ENCODE measurements around the gene SPNS2.

The SPNS2 gene

GRCh38 chr17:4503283-4504025 lies 4.8 kb downstream of the SPNS2 start:
- DNase-seq (ENCODE audit: low read depth): no peak

- no peak for DNase-seq (ENCODE audit: low read depth)
Observed at GRCh38 chr17:4504188-4504587, 5.5 kb downstream of the SPNS2 start.

DNA sequence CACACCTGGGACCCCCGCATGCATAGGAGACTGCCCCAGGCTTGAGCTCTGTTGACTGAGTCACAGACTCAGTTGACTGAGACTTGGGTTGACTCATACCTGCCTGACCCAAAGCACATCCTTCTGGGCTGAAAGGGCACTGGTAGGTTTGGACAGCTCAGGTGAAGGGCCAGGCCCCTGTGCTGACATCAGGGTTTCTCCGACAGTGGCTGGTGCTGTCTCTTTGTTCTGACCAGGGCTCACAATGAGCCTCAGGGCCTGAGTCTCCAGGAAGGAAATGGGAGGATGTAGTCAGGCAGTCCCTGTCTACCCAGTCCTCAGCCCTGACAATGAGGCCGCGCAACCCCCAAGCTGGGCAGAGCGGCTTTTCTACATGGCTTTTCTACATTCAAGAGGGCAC lies 6.5 kb downstream of the SPNS2 start:
- DNase-seq (ENCODE audit: low read depth): no peak

GRCh38 chr17:4506175-4506813 lies 7.6 kb downstream of the SPNS2 start:
- no peak for DNase-seq (ENCODE audit: low read depth)

DNA sequence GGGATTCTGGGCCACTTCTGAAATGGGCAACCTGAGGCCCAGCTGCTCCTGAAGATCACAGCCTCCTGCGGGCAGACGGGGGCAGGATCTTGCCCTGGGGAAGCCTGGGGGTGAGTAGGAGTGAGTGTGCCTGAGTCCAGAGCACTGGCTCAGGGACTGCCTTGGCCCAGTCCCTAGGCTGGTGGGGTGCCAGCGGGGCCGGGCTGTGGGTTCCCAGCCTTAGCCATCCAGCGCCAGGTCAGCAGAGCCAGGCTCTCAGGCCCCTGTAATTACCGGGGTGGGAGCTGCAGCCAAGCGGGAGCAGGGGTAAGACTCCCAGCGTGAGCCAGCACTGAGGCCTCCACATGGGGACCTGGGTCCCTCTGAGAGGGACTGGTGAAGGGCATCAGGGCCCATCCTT lies 8.2 kb downstream of the SPNS2 start:
- no peak for DNase-seq (ENCODE audit: low read depth)

GRCh38 chr17:4507361-4508111 lies 8.9 kb downstream of the SPNS2 start:
- DNase-seq (ENCODE audit: low read depth): no peak

GRCh38 chr17:4508207-4508606 lies 9.5 kb downstream of the SPNS2 start:
- no peak for DNase-seq (ENCODE audit: low read depth)

- no peak for DNase-seq (ENCODE audit: low read depth)
Observed at GRCh38 chr17:4509401-4509800, 10.7 kb downstream of the SPNS2 start.

- no peak for DNase-seq (ENCODE audit: low read depth)
Observed at GRCh38 chr17:4509923-4510617, 11.4 kb downstream of the SPNS2 start.

DNA sequence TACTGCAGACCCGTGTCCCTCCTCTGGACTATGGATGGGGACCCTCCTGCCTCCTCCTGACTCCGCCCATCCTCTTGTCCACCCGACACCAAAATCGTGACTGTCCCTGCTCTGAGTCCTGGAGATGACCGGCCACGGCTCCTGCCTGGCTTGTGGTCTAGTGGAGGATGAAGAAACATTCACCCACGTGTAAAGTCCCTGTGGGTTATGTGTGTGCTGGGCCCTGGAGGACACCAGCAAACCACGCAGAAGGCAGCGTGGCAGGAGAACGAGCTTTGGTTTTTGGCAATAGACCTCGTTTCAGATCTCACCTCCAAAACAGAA lies 11.9 kb downstream of the SPNS2 start:
- no peak for DNase-seq (ENCODE audit: low read depth)

DNA sequence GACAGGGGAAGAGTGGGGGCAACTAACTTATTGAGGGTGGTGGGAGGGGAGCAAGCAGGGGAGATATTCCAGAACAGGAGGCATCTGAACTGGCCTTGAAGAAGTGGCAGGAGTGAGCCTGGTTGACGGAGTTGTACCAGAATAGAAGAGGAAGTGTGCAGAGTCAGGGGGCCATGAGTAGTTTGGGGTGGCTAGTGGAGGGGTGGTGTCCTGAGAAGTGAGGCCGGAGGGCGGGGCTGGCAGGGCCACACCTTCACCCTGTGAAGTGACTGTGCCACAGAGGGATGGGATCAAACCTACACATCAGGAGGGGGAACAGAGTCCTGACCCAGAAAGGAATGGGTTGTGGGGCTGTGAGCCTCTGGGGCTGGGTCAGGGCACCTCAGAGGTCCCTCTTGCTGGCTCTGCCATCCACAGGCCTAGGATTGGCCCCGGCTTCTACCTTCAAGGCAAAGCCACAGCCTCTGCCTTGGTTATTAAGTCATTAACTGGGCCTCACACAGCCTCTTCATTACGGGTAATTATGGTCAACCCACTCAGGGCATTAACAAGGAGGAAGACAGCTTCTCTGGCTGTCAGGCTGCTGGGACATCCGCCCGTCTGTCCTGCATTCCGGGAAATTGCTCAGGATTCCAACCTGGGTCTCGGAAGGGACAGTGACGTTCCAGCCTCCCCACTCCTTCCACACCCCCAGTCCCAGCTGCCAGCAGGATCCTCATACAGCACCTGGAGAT lies 12.7 kb downstream of the SPNS2 start:
- DNase-seq (ENCODE audit: low read depth): no peak

DNA sequence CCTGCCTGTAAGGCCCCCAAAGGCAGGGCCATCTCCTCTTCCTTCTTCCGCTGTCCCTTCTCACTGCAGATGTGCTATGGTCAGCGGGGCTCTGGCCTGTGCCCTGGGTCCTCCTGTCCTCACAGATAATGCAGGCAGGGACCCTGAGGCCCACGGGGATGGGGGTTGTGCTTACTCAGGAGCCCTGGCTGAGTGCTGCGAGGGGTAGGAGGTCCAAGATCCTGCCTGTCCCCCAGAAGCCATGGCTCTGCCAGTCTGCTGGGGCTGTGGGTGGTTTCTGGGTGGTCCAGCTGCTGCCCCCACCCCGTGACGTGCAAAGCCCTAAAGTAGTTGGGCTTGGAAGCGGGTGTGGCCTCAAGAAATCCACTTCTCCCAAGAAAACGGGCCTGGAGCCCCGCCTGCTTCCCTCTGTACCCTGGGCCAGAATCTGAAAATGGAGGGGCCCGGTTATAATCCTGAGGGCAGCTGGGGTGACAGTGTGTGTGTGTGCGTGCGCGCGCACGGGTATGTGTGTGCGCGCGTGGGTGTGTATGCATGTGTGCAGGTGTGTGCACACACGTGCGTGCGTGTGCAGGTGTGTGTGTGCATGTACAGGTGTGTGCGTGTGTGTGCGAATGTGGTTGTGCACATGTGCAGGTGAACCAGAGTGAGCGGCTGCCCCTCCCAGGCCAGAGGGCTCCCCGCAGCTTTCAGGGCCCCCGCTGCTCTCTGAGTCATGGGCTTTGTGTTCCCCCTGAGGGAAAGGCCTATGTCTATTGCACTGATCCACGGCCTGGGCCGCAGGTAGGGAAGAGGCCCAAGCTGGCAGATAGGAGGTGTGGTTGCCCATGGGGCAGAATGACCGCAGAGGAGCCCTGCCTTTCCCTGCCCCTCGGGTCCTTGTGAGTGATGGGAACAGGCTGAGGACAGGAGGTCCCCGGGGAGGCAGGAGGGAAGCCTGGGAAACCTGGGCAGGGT lies 13.8 kb downstream of the SPNS2 start:
- no peak for DNase-seq (ENCODE audit: low read depth)

DNA sequence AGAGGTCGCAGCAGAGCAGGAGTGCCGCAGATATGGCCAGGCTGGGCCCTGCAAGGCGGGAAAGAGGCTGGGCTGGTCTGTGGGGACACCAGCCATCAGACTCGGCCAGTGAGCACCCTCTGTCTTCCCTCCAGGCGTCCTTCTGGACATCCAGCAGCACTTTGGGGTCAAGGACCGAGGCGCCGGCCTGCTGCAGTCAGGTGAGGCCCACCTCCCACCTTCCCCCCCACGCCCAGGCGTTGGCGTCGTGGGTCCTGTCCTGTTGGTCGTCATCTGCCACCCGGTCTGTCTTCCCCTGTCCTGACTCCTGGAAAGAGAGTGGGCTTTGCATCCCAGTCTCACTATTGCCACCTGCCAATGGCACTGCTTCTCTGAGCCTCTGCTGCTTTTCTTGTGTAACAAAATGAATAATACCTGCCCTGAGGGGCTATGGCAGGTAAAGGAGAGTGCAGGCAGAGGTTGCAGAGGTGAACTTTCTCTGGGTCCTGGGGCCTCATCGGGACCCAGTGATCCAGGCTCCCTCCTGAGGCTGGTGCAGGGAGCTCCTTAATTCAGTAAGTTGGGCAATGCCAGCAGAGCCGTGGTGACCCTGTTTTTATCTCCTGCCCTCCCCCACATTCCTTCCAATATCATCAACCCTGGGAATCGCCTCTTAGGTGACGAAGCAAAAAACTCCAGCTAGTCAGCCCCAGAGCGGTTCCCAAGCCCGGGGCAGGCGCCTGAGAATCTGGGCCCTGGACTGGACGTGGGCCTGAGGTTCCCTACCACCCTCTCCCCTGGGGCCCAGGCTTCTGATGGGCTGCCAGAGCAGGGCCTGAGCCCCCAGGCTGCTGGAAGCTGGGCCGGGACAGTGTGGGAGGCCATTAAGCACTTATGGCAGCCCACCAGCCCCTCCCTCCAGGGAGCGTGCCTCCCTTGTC lies 14.7 kb downstream of the SPNS2 start:
- DNase-seq (ENCODE audit: low read depth): no peak

DNA sequence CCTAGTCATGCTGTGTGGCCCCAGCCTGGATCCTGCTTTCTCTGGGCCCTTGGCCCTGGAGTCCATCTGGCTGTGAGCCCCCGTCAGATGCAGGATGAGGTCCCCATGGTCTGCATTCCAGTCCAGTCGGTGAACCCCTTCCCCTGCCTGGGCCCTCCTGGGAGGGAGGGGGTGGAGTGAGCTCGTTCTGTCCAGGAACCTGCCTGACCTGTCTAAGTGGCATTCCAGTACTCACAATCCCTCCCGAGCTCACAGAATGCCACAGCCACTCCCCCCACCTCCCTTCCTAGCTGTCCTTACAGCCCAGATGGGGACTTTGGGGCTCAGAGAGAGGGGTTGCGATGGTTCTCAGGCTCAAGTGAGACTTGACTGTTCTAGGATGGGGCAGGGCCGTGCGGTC lies 15.5 kb downstream of the SPNS2 start:
- DNase-seq (ENCODE audit: low read depth): no peak

DNA sequence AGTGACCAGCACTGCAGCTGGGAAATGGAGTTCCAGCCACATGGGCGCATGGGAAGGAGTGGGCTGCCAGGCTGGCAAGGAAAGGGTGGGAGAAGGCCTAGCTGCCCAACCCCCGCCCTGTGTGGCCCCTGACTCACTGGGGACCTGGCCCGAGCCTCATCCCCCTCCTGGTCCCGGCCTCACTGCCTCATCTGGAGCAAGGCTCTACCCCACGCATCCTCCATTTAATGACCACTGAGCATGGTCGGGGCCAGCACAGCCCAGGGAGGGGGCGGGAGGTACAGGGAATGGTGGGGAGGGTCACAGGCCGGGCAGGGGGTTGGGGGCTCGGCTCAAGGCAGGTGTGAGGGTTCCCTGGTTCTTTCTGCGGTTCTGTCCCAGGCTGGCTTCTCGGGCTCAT lies 16.1 kb downstream of the SPNS2 start:
- DNase-seq (ENCODE audit: low read depth): no peak

DNA sequence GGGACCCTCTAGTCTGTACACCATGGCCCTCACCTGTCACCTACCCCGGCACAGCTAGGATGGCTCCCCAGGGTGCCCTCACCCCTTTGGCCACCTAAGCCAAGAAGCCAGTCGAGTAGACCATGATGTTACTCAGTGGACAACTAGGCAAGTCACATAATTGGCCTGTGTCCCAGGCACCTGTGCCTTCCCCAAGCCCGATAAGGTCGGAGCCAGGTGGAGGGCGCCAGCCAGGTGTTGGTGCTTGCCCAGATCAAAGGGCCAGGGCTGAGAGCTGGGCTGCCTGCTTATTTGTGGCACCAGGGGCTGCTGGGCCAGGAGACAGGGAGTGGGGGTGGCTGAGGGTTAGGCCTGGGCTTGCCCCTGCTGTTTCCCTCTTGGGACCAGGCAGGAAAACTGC lies 16.8 kb downstream of the SPNS2 start:
- no peak for DNase-seq (ENCODE audit: low read depth)

DNA sequence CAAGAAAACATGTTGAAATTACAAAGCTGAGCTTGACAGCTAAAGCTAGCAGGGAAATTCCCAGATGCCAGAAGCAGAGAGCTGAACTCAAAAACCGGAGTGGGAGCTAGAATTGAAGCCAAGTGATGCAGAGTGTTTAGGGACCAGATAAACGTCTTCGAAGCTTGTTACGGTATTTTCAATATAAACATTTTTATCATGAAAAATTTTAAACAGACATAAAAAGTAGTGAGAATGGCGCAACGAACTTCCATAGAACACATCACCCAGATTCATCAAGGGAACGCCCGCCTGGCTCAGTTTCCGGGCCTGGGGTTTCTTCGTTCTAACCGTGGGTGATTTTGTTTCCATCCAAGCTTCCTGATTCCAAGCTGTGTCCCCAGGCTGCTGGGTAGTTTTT lies 18.1 kb downstream of the SPNS2 start:
- DNase-seq (ENCODE audit: low read depth): no peak

GRCh38 chr17:4518901-4519300 lies 20.2 kb downstream of the SPNS2 start:
- DNase-seq (ENCODE audit: low read depth): no peak

- no peak for DNase-seq (ENCODE audit: low read depth)
Observed at GRCh38 chr17:4519361-4519788, 20.7 kb downstream of the SPNS2 start.
